ENCODE measurements around the gene ARHGEF40.

Gene ARHGEF40

GRCh38 chr14:21058903-21059302, 11.2 kb upstream of the ARHGEF40 start:
- FAIRE-seq (no peak), DNase-seq (ENCODE audit: insufficient read length, low spot score) (no peak)

GRCh38 chr14:21059842-21060613, 10.1 kb upstream of the ARHGEF40 start:
- FAIRE-seq (no peak), DNase-seq (ENCODE audit: insufficient read length, low spot score) (no peak)

GRCh38 chr14:21060614-21061346, 9.3 kb upstream of the ARHGEF40 start:
- DNase-seq (ENCODE audit: insufficient read length, low spot score) (no peak), FAIRE-seq (no peak)

GRCh38 chr14:21061347-21061668, 8.8 kb upstream of the ARHGEF40 start:
- no peak for FAIRE-seq

GRCh38 chr14:21063479-21063878, 6.6 kb upstream of the ARHGEF40 start:
- DNase-seq (ENCODE audit: insufficient read length, low spot score), result no peak
- FAIRE-seq, result no peak

More at GRCh38 chr14:21061347-21061668, 8.8 kb upstream of the ARHGEF40 start:
- DNase-seq (ENCODE audit: insufficient read length, low spot score), result no peak

GRCh38 chr14:21066882-21067502, 3.1 kb upstream of the ARHGEF40 start:
- FAIRE-seq (no peak), DNase-seq (ENCODE audit: insufficient read length, low spot score) (no peak)

- no peak for FAIRE-seq
These were observed 1.4 kb upstream of the ARHGEF40 start for GRCh38 chr14:21068521-21069387.

GRCh38 chr14:21069388-21070082, 569 bp upstream of the ARHGEF40 start:
- FAIRE-seq (no peak), DNase-seq (ENCODE audit: insufficient read length, low spot score) (no peak)

More at GRCh38 chr14:21068521-21069387, 1.4 kb upstream of the ARHGEF40 start:
- no peak for DNase-seq (ENCODE audit: insufficient read length, low spot score)

GRCh38 chr14:21070610-21071224, 613 bp downstream of the ARHGEF40 start:
- DNase-seq (ENCODE audit: insufficient read length, low spot score) (no peak), FAIRE-seq (peak; percentile 26)

GRCh38 chr14:21071225-21072030, 1.3 kb downstream of the ARHGEF40 start:
- DNase-seq (ENCODE audit: insufficient read length, low spot score), result peak; percentile 89
- FAIRE-seq, result peak; percentile 78

GRCh38 chr14:21072031-21072473, 1.9 kb downstream of the ARHGEF40 start:
- FAIRE-seq (peak; percentile 40), DNase-seq (ENCODE audit: insufficient read length, low spot score) (no peak)

- no peak for DNase-seq (ENCODE audit: insufficient read length, low spot score)
- FAIRE-seq, result no peak
These were observed 2.8 kb downstream of the ARHGEF40 start for GRCh38 chr14:21072781-21073339.

GRCh38 chr14:21073921-21074320, 3.8 kb downstream of the ARHGEF40 start:
- no peak for DNase-seq (ENCODE audit: insufficient read length, low spot score)
- FAIRE-seq, result no peak

GRCh38 chr14:21074398-21075272, 4.5 kb downstream of the ARHGEF40 start:
- FAIRE-seq (no peak), DNase-seq (ENCODE audit: insufficient read length, low spot score) (no peak)

- FAIRE-seq, result no peak
- no peak for DNase-seq (ENCODE audit: insufficient read length, low spot score)
These were observed 5.8 kb downstream of the ARHGEF40 start for GRCh38 chr14:21075719-21076437.

GRCh38 chr14:21077672-21078071, 7.6 kb downstream of the ARHGEF40 start:
- DNase-seq (ENCODE audit: insufficient read length, low spot score), result no peak
- no peak for FAIRE-seq

GRCh38 chr14:21078287-21078686, 8.2 kb downstream of the ARHGEF40 start:
- FAIRE-seq, result no peak

More at GRCh38 chr14:21078287-21078686, 8.2 kb downstream of the ARHGEF40 start:
- peak; percentile 1 for DNase-seq (ENCODE audit: insufficient read length, low spot score)

Measured in GM19239 (cell line).